Measurements from ENCODE around the gene PLK4.
"Not testable (repeated sequence)": the region's sequence is repeated elsewhere in the genome, so short reads cannot be mapped to it uniquely, and the experiment has no call there.

PLK4 gene

GRCh38 chr4:127916512-127916911 lies 35.8 kb downstream of the PLK4 start:
- H3K4me1 ChIP-seq (ENCODE audit: insufficient read depth, low read length): no peaks in the 10 kb centered on the region
- H3K27ac ChIP-seq (ENCODE audit: low read depth, low read length): no peak overlapping the region
- peaks cover 30% of the 10 kb centered on the region for H3K36me3 ChIP-seq (ENCODE audit: insufficient read depth, low read length)
- H3K4me3 ChIP-seq (ENCODE audit: low read depth in 1 of 2, low read length in 2 of 2): no peak overlapping the region
- no peak overlapping the region for H3K9ac ChIP-seq (ENCODE audit: low read length)
- H3K27me3 ChIP-seq (ENCODE audit: control insufficient read depth in 1 of 2, insufficient read depth in 2 of 2, low read length in 2 of 2): no peaks in the 10 kb centered on the region
- H3K9me3 ChIP-seq (ENCODE audit: low read length): no peaks in the 10 kb centered on the region

- Histone ChIP-seq H3K27ac (ENCODE audit: low read depth, low read length) (no peak overlapping the region), H3K9me3 (ENCODE audit: low read length) (no peaks in the 10 kb centered on the region), H3K4me3 (ENCODE audit: low read depth in 1 of 2, low read length in 2 of 2) (no peak overlapping the region), H3K4me1 (ENCODE audit: insufficient read depth, low read length) (no peaks in the 10 kb centered on the region), H3K36me3 (ENCODE audit: insufficient read depth, low read length) (peaks cover 32% of the 10 kb centered on the region), H3K27me3 (ENCODE audit: control insufficient read depth in 1 of 2, insufficient read depth in 2 of 2, low read length in 2 of 2) (no peaks in the 10 kb centered on the region), H3K9ac (ENCODE audit: low read length) (no peak overlapping the region)
Measured at GRCh38 chr4:127917151-127917550, 36.5 kb downstream of the PLK4 start.

GRCh38 chr4:127920521-127920920 lies 39.8 kb downstream of the PLK4 start:
- peaks cover 32% of the 10 kb centered on the region for H3K36me3 ChIP-seq (ENCODE audit: insufficient read depth, low read length)
- no peak overlapping the region for H3K9ac ChIP-seq (ENCODE audit: low read length)

GRCh38 chr4:127922226-127922625 lies 41.5 kb downstream of the PLK4 start:
- Histone ChIP-seq H3K9ac (ENCODE audit: low read length) (no peak overlapping the region), H3K4me1 (ENCODE audit: insufficient read depth, low read length) (no peaks in the 10 kb centered on the region), H3K36me3 (ENCODE audit: insufficient read depth, low read length) (peaks cover 32% of the 10 kb centered on the region), H3K9me3 (ENCODE audit: low read length) (no peaks in the 10 kb centered on the region), H3K4me3 (ENCODE audit: low read depth in 1 of 2, low read length in 2 of 2) (no peak overlapping the region), H3K27ac (ENCODE audit: low read depth, low read length) (no peak overlapping the region), H3K27me3 (ENCODE audit: control insufficient read depth in 1 of 2, insufficient read depth in 2 of 2, low read length in 2 of 2) (no peaks in the 10 kb centered on the region)

More at GRCh38 chr4:127920521-127920920, 39.8 kb downstream of the PLK4 start:
- Histone ChIP-seq H3K27ac (ENCODE audit: low read depth, low read length) (no peak overlapping the region), H3K9me3 (ENCODE audit: low read length) (no peaks in the 10 kb centered on the region), H3K4me3 (ENCODE audit: low read depth in 1 of 2, low read length in 2 of 2) (no peak overlapping the region), H3K4me1 (ENCODE audit: insufficient read depth, low read length) (no peaks in the 10 kb centered on the region), H3K27me3 (ENCODE audit: control insufficient read depth in 1 of 2, insufficient read depth in 2 of 2, low read length in 2 of 2) (no peaks in the 10 kb centered on the region)

- H3K9ac ChIP-seq (ENCODE audit: low read length); H3K27ac ChIP-seq (ENCODE audit: low read depth, low read length); H3K36me3 ChIP-seq (ENCODE audit: insufficient read depth, low read length); H3K27me3 ChIP-seq (ENCODE audit: control insufficient read depth in 1 of 2, insufficient read depth in 2 of 2, low read length in 2 of 2); H3K4me3 ChIP-seq (ENCODE audit: low read depth in 1 of 2, low read length in 2 of 2); H3K9me3 ChIP-seq (ENCODE audit: low read length); H3K4me1 ChIP-seq (ENCODE audit: insufficient read depth, low read length): not testable (repeated sequence)
Measured at GRCh38 chr4:127925720-127926119, 45.0 kb downstream of the PLK4 start.

- Histone ChIP-seq H3K9me3 (ENCODE audit: low read length) (no peaks in the 10 kb centered on the region), H3K9ac (ENCODE audit: low read length) (no peak overlapping the region)
Measured at GRCh38 chr4:127930175-127930574, 49.5 kb downstream of the PLK4 start.

GRCh38 chr4:127931836-127932235 lies 51.1 kb downstream of the PLK4 start:
- not testable (repeated sequence) for H3K4me3 ChIP-seq (ENCODE audit: low read depth in 1 of 2, low read length in 2 of 2); H3K36me3 ChIP-seq (ENCODE audit: insufficient read depth, low read length); H3K4me1 ChIP-seq (ENCODE audit: insufficient read depth, low read length); H3K9ac ChIP-seq (ENCODE audit: low read length); H3K27me3 ChIP-seq (ENCODE audit: control insufficient read depth in 1 of 2, insufficient read depth in 2 of 2, low read length in 2 of 2); H3K9me3 ChIP-seq (ENCODE audit: low read length); H3K27ac ChIP-seq (ENCODE audit: low read depth, low read length)

More at GRCh38 chr4:127930175-127930574, 49.5 kb downstream of the PLK4 start:
- Histone ChIP-seq H3K4me1 (ENCODE audit: insufficient read depth, low read length) (no peaks in the 10 kb centered on the region), H3K36me3 (ENCODE audit: insufficient read depth, low read length) (no peaks in the 10 kb centered on the region), H3K27me3 (ENCODE audit: control insufficient read depth in 1 of 2, insufficient read depth in 2 of 2, low read length in 2 of 2) (no peaks in the 10 kb centered on the region), H3K27ac (ENCODE audit: low read depth, low read length) (no peak overlapping the region), H3K4me3 (ENCODE audit: low read depth in 1 of 2, low read length in 2 of 2) (no peak overlapping the region)

- Histone ChIP-seq H3K9ac (ENCODE audit: low read length) (no peak overlapping the region), H3K9me3 (ENCODE audit: low read length) (no peaks in the 10 kb centered on the region), H3K36me3 (ENCODE audit: insufficient read depth, low read length) (peaks cover 8% of the 10 kb centered on the region), H3K27me3 (ENCODE audit: control insufficient read depth in 1 of 2, insufficient read depth in 2 of 2, low read length in 2 of 2) (no peaks in the 10 kb centered on the region), H3K4me3 (ENCODE audit: low read depth in 1 of 2, low read length in 2 of 2) (no peak overlapping the region), H3K27ac (ENCODE audit: low read depth, low read length) (no peak overlapping the region), H3K4me1 (ENCODE audit: insufficient read depth, low read length) (no peaks in the 10 kb centered on the region)
Measured at GRCh38 chr4:127936974-127937373, 56.3 kb downstream of the PLK4 start.
